GM12892 (cell line): Measurements from ENCODE around the gene GUCY2F.

Source experiments
- DNase-seq: peaks from one replicate; pipeline ENCODE4 v3.0.0; 2011; ENCODE audit not compliant: insufficient read length
- FAIRE-seq: peaks from 2 replicates; lab custom pipeline; 2011; peaks lifted over from hg19 to GRCh38; lab: Jason Lieb, UNC
- POLR2A ChIP-seq: IDR thresholded peaks from 2 replicates; pipeline ENCODE4 v1.6.1; 2011; ENCODE audit warnings: low read depth, low read length, control low read depth
- POLR2AphosphoS5 ChIP-seq: IDR thresholded peaks from 2 replicates; pipeline ENCODE4 v1.6.1; 2011; ENCODE audit warnings: low read depth, low read length, control low read depth
- TAF1 ChIP-seq: IDR thresholded peaks from 2 replicates; pipeline ENCODE4 v1.6.1; 2011; ENCODE audit warnings: low read depth, mild to moderate bottlenecking, control low read depth, low read length, borderline replicate concordance

Gene GUCY2F

GRCh38 chrX:109472939-109473735 is 8.7 kb downstream of the GUCY2F start:
- no peak for DNase-seq
- TF ChIP-seq TAF1, result no peak
- TF ChIP-seq POLR2A, result no peak
- TF ChIP-seq POLR2AphosphoS5, result no peak
- FAIRE-seq, result no peak

DNA sequence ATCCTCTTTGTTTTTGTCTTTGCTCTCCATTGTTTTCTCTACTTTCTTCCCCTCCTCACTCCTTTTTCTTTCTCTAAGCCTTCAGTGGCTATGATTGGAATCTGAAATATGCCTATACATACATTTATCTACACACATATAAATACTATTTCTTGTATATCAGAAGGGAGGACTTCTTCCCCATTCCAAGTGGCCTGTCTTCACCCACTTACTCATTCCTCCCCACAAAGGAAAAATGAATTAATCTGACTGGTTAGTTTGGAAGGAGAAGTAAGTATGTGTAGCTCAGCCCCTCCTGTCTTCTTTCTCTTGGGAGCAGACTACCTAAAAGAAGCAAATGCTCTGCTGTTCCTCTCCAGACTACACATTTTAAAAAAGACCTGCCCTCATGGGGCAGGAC is 17.7 kb downstream of the GUCY2F start:
- FAIRE-seq, result no peak
- no peak for TF ChIP-seq POLR2A
- no peak for TF ChIP-seq POLR2AphosphoS5
- TF ChIP-seq TAF1, result no peak
- no peak for DNase-seq

DNA sequence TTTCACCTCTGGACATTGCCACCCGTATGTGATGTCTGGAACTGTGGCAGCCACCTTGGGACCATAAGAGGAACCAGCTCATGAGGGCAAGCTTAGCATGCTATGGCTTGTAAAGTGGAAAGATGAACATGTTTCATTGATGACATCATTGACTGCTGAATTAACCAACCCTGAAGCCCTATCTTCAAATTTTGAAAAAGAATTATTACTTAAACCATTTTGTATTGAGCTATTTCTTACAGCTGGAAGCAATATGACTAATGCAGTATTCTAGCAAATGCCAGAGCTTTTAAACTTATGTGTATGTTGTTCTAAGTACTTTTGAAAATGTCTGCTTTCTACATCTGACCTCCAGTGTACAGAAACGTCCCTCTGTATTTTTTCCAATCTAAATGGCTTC is 18.1 kb downstream of the GUCY2F start:
- DNase-seq, result no peak
- TF ChIP-seq POLR2A, result no peak
- TF ChIP-seq POLR2AphosphoS5, result no peak
- no peak for TF ChIP-seq TAF1
- FAIRE-seq, result no peak

DNA sequence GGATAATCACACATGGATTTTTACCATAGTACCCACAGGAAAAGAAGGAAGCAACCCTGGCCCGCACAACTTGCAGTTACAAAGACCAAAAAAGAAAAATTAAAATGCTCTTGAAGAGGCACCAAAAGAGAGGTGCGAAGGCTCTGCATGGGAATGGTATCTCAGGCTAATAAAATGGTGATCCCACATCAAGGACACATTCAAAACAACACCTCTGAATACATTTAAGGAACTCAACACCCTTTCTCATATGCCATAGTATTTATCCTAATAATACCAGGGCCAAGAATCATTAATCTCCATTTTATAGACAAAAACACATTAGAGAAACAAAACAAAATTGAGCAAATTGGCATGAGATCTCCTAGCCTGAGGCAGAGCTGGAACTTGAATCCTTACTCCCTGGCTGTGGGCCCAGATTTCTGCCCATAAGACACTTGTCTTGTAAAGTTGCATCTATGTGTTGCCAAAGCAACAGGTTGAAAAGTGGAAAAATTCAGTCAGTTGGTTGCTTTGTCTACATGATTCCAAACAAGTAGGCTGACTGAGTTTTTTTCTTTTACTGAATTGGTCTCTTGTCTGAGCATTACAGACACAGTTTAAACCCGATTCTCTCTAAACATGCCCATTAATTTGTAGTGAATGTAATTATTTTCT is 33.5 kb downstream of the GUCY2F start:
- FAIRE-seq (no peak), DNase-seq (no peak)
- TF ChIP-seq POLR2A, result no peak
- TF ChIP-seq POLR2AphosphoS5, result no peak
- TF ChIP-seq TAF1, result no peak

DNA sequence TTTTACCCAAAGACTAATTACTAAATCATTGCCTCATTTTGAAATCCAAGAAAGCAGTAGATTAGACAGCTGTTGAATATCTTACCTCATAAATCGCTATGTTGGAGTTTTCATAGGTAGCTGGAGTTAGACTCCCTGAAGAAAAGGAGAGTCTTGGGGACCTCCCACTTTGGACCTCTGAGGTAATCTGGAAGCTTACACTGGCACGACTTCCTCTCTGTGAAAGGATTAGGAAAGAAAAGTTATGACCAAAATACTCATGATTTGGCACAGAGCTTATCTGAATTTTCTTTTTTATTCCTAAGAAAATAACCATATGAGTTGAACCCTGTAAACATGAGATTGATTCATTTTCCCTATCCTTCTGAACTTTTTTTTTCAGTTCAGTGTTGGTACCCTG is 40.6 kb downstream of the GUCY2F start:
- no peak for FAIRE-seq
- no peak for DNase-seq
- TF ChIP-seq POLR2AphosphoS5, result no peak
- no peak for TF ChIP-seq POLR2A
- no peak for TF ChIP-seq TAF1

DNA sequence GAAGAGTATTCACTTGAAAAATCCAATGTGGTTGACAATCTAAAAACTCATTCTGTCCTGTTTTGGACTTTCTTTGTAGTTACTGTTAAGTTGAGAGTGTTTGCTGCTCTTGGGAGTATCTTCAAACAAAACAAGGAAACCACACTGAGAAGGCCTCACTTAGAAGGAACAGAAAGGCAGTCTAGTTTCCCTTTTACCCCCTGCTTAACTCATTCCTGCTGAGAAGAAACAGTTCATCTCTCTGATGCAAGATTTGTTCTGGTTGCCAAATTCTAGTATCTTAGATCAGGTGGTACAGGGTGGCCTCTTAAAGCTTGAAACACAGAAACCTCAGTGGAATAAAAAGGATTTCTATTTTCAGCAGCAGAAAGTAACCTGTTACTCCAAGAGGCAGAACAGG is 41.4 kb downstream of the GUCY2F start:
- FAIRE-seq, result no peak
- no peak for DNase-seq
- TF ChIP-seq POLR2AphosphoS5, result no peak
- TF ChIP-seq POLR2A, result no peak
- TF ChIP-seq TAF1, result no peak

- no peak for FAIRE-seq
- no peak for TF ChIP-seq POLR2A
- no peak for TF ChIP-seq TAF1
- TF ChIP-seq POLR2AphosphoS5, result no peak
- no peak for DNase-seq
Observed at GRCh38 chrX:109409181-109409580, 72.7 kb downstream of the GUCY2F start.

- FAIRE-seq (no peak), DNase-seq (no peak)
- TF ChIP-seq POLR2A, result no peak
- TF ChIP-seq TAF1, result no peak
- TF ChIP-seq POLR2AphosphoS5, result no peak
Observed at GRCh38 chrX:109403922-109404321, 78.0 kb downstream of the GUCY2F start.

DNA sequence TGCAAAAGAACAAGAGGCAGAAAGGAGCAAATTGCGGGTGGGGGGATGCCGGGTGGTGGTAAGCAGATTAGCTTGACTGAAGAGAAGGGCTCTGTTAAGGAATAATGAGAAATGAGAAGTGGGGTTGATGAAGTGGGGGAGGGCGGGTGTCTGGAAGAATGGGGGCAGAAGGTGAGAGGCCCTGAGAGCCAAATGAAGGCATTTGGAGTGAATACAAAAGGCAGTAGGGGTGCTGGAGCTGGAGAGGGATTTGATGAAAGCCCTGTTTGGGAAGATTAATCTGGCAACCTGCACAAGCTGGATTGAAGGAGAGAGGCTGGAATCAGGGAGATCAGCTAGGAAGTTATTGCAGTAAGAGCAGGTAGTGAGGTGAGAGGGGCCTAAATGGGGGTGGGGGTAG is 82.1 kb downstream of the GUCY2F start:
- no peak for FAIRE-seq
- DNase-seq, result no peak
- TF ChIP-seq TAF1, result no peak
- no peak for TF ChIP-seq POLR2AphosphoS5
- no peak for TF ChIP-seq POLR2A

GRCh38 chrX:109398833-109399232 is 83.1 kb downstream of the GUCY2F start:
- TF ChIP-seq POLR2A (no peak), TAF1 (no peak), POLR2AphosphoS5 (no peak)
- DNase-seq (no peak), FAIRE-seq (no peak)

DNA sequence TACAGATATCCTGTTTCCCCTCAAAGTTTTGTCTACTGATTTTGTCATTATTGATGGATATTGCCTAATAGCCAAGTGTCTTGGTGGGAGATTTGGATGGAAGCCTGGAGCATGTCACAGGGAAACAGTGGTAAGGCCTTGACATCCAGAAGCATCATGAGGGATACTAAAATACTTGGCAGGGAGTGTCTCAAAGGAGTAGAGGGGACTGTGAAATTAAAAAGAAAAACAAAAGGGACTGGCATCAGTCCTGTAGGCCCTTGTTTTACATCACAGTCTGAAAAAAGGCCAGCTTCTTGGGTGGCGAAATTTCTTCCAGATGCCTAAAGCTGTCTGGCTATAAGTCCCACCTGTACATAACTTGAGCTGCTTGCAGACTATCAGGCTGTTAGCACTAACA is 83.8 kb downstream of the GUCY2F start:
- TF ChIP-seq TAF1 (no peak), POLR2AphosphoS5 (no peak), POLR2A (no peak)
- no peak for FAIRE-seq
- no peak for DNase-seq

- no peak for DNase-seq
- TF ChIP-seq POLR2A (no peak), POLR2AphosphoS5 (no peak), TAF1 (no peak)
- no peak for FAIRE-seq
Observed at GRCh38 chrX:109393859-109394258, 88.0 kb downstream of the GUCY2F start.
